ENCODE measurements around the gene ZIC5. TPM values are rescaled to one million over a fixed set of nuclear protein-coding genes. Genes with fewer than 3 reads are reported as not detected.
A peak's percentile ranks its signal among the peaks of the same experiment; 100 is the strongest.
"Not testable (repeated sequence)": the region's sequence is repeated elsewhere in the genome, so short reads cannot be mapped to it uniquely, and the experiment has no call there.

The ZIC5 gene
- total and polyA plus RNA-seq, 9 of the 15 experiments (the other 6 are each of a cell fraction or from before 2014, with no cell fraction given), result 0.57 to 2.0 (median 1.1) TPM

DNA sequence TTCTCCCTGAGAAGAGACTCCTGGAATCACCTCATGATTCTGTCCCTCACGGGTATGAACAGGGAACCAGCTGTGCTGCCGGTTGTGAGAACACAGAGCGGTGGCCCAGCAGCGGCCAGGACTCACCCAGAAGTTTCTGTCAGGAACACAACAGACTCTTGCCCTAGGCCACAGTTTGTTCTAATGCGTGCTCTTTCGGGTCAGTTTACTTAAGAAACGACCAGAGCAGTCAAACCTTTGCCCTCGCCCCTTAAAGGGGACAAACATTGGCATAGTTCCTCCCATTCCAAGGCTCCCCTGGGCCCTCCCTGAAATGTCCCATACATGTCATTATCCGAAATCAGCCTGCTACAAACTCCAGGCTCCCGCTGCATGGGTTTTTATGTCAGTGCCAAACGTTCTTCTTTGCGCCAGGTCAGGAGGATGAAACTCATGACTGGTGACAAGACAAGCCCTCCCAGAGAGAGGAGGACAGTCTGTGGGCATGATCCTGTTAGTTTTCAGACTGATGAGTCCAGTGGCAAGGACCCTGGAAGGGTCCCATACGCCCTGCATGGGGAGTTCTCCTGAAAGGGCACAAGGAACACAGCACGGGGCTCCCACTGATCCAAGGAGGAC, 18.3 kb downstream of the ZIC5 start (continued):
- TF ChIP-seq POLR2G (IDR thresholded peaks at IDR 0.05; ENCODE audit: low read depth, low read length), result no peak
- TF ChIP-seq CAMTA2 (CRISPR knock-in tag; conservative IDR thresholded peaks at IDR 0.05), result no peak
- TF ChIP-seq CXXC5 (CRISPR knock-in tag; IDR thresholded peaks at IDR 0.05), result no peak
- TF ChIP-seq ZNF395 (CRISPR knock-in tag; IDR thresholded peaks at IDR 0.05), result no peak
- TF ChIP-seq TRIM24 (IDR thresholded peaks at IDR 0.05), result no peak

- CTCF ChIA-PET (ENCODE audit: low intra/inter-chr PET ratio); BruUV-seq (replicated peaks); H3K4me1 ChIP-seq (replicated peaks in 1 of 2; ENCODE audit: control insufficient read depth in 2 of 2, insufficient read depth in 2 of 2, low read length in 2 of 2); POLR2A ChIA-PET; intact Hi-C loops (cut with micrococcal nuclease); H3K4me3 ChIP-seq; DNase-seq (ENCODE audit: extremely low read depth in 1 of 4, low spot score in 3 of 4); H3K36me3 ChIP-seq (ENCODE audit: control insufficient read depth, insufficient read depth, low read length); H2AFZ ChIP-seq (ENCODE audit: low read depth, low read length); ATAC-seq; FAIRE-seq; H3K4me2 ChIP-seq (ENCODE audit: insufficient read depth, low read length); H3K9me1 ChIP-seq (ENCODE audit: control insufficient read depth, insufficient read depth, low read length); H3K79me2 ChIP-seq (ENCODE audit: control insufficient read depth, insufficient read depth, low read length); H4K20me1 ChIP-seq (replicated peaks; ENCODE audit: control insufficient read depth, insufficient read depth, low read length); H3K9me3 ChIP-seq (replicated peaks; ENCODE audit: control insufficient read depth, insufficient read depth, low read depth, low read length); H3K9ac ChIP-seq (ENCODE audit: insufficient read depth in 1 of 2, low read depth in 2 of 2, low read length in 2 of 2); in situ Hi-C loops (cut with MboI); H3K27ac ChIP-seq (ENCODE audit: extremely low read depth, low read depth, low read length): not testable (repeated sequence)
- TF ChIP-seq ZNF121 (CRISPR knock-in tag; conservative IDR thresholded peaks at IDR 0.05), result peak; percentile 39; the same call in 1 of the 2 replicates
- no CpG with 5 or more reads among the region's 1 CpG for WGBS (ENCODE audit: insufficient coverage, low coverage, missing lambda C conversion rate)
- H3K27me3 ChIP-seq (ENCODE audit: control insufficient read depth in 2 of 2, insufficient read depth in 2 of 2, low read length in 2 of 2), result peaks cover 16 to 47% of the 10 kb centered on the region in 2 experiments; a peak in 3 of 5 replicates
Measured at GRCh38 chr13:99951666-99952065, 19.9 kb downstream of the ZIC5 start.

All from K562 (cell line).